Liver (tissue), 9 donors: ENCODE data around the gene SLC24A3. TPM values are rescaled to one million over a fixed set of nuclear protein-coding genes. Genes with fewer than 3 reads are reported as not detected.

Experiments used
- DNase-seq: peaks from one replicate; pipeline ENCODE4 v3.0.0-alpha.2; 2017; ENCODE audit warnings: low spot score
- H3K27ac ChIP-seq, 2 donors: one replicate each; pipeline ENCODE4 v1.7.0; 2013; ENCODE audit warnings: inconsistent platforms in 2 of 2, low read length in 2 of 2, control low read depth in 1 of 2, low read depth in 1 of 2, mild to moderate bottlenecking in 1 of 2
- H3K27me3 ChIP-seq, 4 donors: one replicate each; pipeline versions ENCODE4 v1.6.1 to v1.7.0; 2013; ENCODE audit warnings: low read length in 3 of 4, inconsistent platforms in 1 of 4, mild to moderate bottlenecking in 1 of 4, moderate library complexity in 1 of 4; ENCODE audit not compliant: control insufficient read depth in 4 of 4, insufficient read depth in 4 of 4
- H3K36me3 ChIP-seq, 4 donors: one replicate each; pipeline versions ENCODE4 v1.6.1 to v1.7.0; 2013; ENCODE audit warnings: low read length in 3 of 4, mild to moderate bottlenecking in 3 of 4, low read depth in 1 of 4, moderate library complexity in 1 of 4; ENCODE audit not compliant: control insufficient read depth in 4 of 4, insufficient read depth in 3 of 4
- H3K4me1 ChIP-seq, 4 donors: one replicate each; pipeline versions ENCODE4 v1.6.1 to v1.7.0; 2013; ENCODE audit warnings: low read length in 3 of 4, mild to moderate bottlenecking in 3 of 4, moderate library complexity in 1 of 4; ENCODE audit not compliant: control insufficient read depth in 4 of 4, insufficient read depth in 4 of 4
- H3K4me3 ChIP-seq, 3 donors: one replicate each; pipeline versions ENCODE4 v1.6.1 to v1.7.0; 2013; ENCODE audit warnings: low read length in 3 of 3, control low read depth in 1 of 3, low read depth in 1 of 3, mild to moderate bottlenecking in 1 of 3
- H3K9ac ChIP-seq, 2 donors: one replicate each; pipeline ENCODE4 v1.7.0; 2013; ENCODE audit warnings: low read length in 2 of 2, mild to moderate bottlenecking in 2 of 2, moderate library complexity in 2 of 2, control low read depth in 1 of 2, low read depth in 1 of 2
- H3K9me3 ChIP-seq, 4 donors: one replicate each; pipeline versions ENCODE4 v1.6.1 to v1.7.0; 2013; ENCODE audit warnings: low read length in 3 of 4; ENCODE audit not compliant: control insufficient read depth in 4 of 4
- EGR1 ChIP-seq, 2 donors: IDR thresholded peaks; 2 replicates each; pipeline ENCODE4 v1.6.1; 2016 to 2018; ENCODE audit warnings: antibody characterized with exemption in 2 of 2, low read depth in 2 of 2
- FOXA1 ChIP-seq: IDR thresholded peaks from 2 replicates; pipeline ENCODE4 v1.6.1; 2016; ENCODE audit warnings: antibody characterized with exemption
- FOXA2 ChIP-seq: IDR thresholded peaks from 2 replicates; pipeline ENCODE4 v1.6.1; 2016; ENCODE audit warnings: antibody characterized with exemption
- GABPA ChIP-seq, 2 donors: IDR thresholded peaks in 1 of 2; conservative IDR thresholded peaks in 1 of 2; 2 replicates each; pipeline ENCODE4 v1.6.1; 2016; ENCODE audit warnings: antibody characterized with exemption in 2 of 2, mild to moderate bottlenecking in 1 of 2, moderate library complexity in 1 of 2
- HNF4A ChIP-seq, 2 donors: conservative IDR thresholded peaks; 2 replicates each; pipeline ENCODE4 v1.6.1; 2016; ENCODE audit warnings: antibody characterized with exemption in 2 of 2, mild to moderate bottlenecking in 2 of 2
- HNF4G ChIP-seq: IDR thresholded peaks from 2 replicates; pipeline ENCODE4 v1.6.1; 2016; ENCODE audit warnings: antibody characterized with exemption
- JUND ChIP-seq, 2 donors: IDR thresholded peaks; 2 replicates each; pipeline ENCODE4 v1.6.1; 2016; ENCODE audit warnings: antibody characterized with exemption in 2 of 2
- NR2F2 ChIP-seq: IDR thresholded peaks from 2 replicates; pipeline ENCODE4 v1.6.1; 2016; ENCODE audit warnings: antibody characterized with exemption
- RAD21 ChIP-seq, 2 donors: IDR thresholded peaks; 2 replicates each; pipeline ENCODE4 v1.6.1; 2016; ENCODE audit warnings: antibody characterized with exemption in 2 of 2, mild to moderate bottlenecking in 2 of 2
- RXRA ChIP-seq, 2 donors: IDR thresholded peaks; 2 replicates each; pipeline ENCODE4 v1.6.1; 2017 to 2018; ENCODE audit warnings: antibody characterized with exemption in 2 of 2, mild to moderate bottlenecking in 1 of 2
- SP1 ChIP-seq: IDR thresholded peaks from 2 replicates; pipeline ENCODE4 v1.6.1; 2018; ENCODE audit warnings: antibody characterized with exemption, mild to moderate bottlenecking
- TAF1 ChIP-seq: conservative IDR thresholded peaks from 2 replicates; pipeline ENCODE4 v1.6.1; 2016; ENCODE audit warnings: antibody characterized with exemption, mild to moderate bottlenecking
- YY1 ChIP-seq: IDR thresholded peaks from 2 replicates; pipeline ENCODE4 v1.6.1; 2016; ENCODE audit warnings: antibody characterized with exemption, mild to moderate bottlenecking
- WGBS: extraction: QIAGEN DNeasy Blood & Tissue Kit; methylation state at CpG from one replicate; pipeline ENCODE4 v1.1.7; 2013; 5-methylcytosine and 5-hydroxymethylcytosine counted together
- polyA plus RNA-seq, 2 donors: library from polyadenylated mRNA; stranded (reverse) in 1 of 2; unstranded in 1 of 2; fragments of 200-250 nt in 1 of 2; fragments of >200 nt in 1 of 2; fragmentation: Nextera tagmentation in 1 of 2; extraction: Ambion mirVana in 1 of 2; gene quantifications; one replicate each; pipeline versions ENCODE4 v1.2.1 to v1.2.3, GENCODE V29; 2013 to 2015
- total RNA-seq, 2 donors: library from RNA; depleted of rRNA; stranded (reverse); fragments of >200 nt; gene quantifications; one replicate each; pipeline ENCODE4 v1.2.3, GENCODE V29; 2014
- TF ChIP-seq, protein P1 (sequence below): fragments of 150-350 bp; IDR thresholded peaks from 2 replicates; pipeline ENCODE4 v1.5.1; 2017; ENCODE audit warnings: improper control_type of control experiment, low read depth, low read length; ENCODE audit not compliant: missing input control
- TF ChIP-seq, protein P2 (sequence below): IDR thresholded peaks from 2 replicates; pipeline ENCODE4 v1.6.1; 2016; ENCODE audit warnings: antibody characterized with exemption, mild to moderate bottlenecking
- TF ChIP-seq, protein P3 (sequence below): IDR thresholded peaks from 2 replicates; pipeline ENCODE4 v1.6.1; 2016; ENCODE audit warnings: antibody characterized with exemption
- TF ChIP-seq, protein P4 (sequence below): IDR thresholded peaks from 2 replicates; pipeline ENCODE4 v1.6.1; 2016; ENCODE audit warnings: antibody characterized with exemption
- TF ChIP-seq, protein P5 (sequence below): IDR thresholded peaks from 2 replicates; pipeline ENCODE4 v1.6.1; 2016; ENCODE audit warnings: antibody characterized with exemption
- donor health status: healthy.
- donor health status: healthy.
- donor health status: healthy.
- donor health status: healthy.
- donor health status: healthy.

The SLC24A3 gene
- total and polyA plus RNA-seq, 4 donors, result 0.28 to 1.8 (median 0.46) TPM

DNA sequence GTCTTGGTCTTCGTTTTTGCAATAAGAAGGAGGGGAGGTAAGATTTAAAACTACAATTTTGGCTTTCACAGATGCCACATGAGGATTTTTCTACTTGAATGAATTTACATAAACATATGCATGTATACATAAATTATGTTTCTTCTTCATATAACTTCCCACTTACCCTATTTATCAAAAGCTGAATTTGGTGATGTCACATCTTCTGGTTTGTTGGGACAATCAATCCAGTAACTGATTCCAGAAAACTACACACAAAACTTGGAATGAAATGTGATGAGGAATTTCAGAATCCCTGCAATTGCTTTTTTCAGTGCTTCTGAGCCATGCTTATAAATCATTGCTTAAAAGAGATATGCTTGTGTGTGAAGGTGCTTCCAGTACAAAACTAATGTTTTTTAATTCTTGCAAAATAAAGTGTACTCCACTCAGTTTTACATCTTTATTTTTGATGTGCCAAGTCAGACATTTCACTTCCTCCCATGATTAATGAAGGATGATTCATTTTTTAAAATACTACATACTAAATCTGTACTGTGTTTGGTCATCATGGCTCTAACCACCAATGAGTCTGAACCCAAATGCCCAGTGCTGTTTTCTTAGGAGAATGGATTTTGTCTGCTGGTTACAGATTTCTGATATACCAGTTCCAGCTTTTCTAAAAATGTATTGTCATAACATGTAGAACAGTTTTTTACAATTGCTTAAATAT lies 513.5 kb downstream of the SLC24A3 start:
- Histone ChIP-seq H3K4me1 (no peaks in the 10 kb centered on the region), H3K27ac (no peak overlapping the region), H3K4me3 (no peak overlapping the region), H3K9ac (no peak overlapping the region), H3K36me3 (no peaks in the 10 kb centered on the region), H3K27me3 (no peaks in the 10 kb centered on the region), H3K9me3 (no peaks in the 10 kb centered on the region)
- WGBS, result 90% methylated on average over 1 of the region's 1 CpG
- no peak for DNase-seq
- TF ChIP-seq, protein P1, sequence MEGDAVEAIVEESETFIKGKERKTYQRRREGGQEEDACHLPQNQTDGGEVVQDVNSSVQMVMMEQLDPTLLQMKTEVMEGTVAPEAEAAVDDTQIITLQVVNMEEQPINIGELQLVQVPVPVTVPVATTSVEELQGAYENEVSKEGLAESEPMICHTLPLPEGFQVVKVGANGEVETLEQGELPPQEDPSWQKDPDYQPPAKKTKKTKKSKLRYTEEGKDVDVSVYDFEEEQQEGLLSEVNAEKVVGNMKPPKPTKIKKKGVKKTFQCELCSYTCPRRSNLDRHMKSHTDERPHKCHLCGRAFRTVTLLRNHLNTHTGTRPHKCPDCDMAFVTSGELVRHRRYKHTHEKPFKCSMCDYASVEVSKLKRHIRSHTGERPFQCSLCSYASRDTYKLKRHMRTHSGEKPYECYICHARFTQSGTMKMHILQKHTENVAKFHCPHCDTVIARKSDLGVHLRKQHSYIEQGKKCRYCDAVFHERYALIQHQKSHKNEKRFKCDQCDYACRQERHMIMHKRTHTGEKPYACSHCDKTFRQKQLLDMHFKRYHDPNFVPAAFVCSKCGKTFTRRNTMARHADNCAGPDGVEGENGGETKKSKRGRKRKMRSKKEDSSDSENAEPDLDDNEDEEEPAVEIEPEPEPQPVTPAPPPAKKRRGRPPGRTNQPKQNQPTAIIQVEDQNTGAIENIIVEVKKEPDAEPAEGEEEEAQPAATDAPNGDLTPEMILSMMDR, result no peak
- TF ChIP-seq SP1, result no peak
- TF ChIP-seq, protein P2, sequence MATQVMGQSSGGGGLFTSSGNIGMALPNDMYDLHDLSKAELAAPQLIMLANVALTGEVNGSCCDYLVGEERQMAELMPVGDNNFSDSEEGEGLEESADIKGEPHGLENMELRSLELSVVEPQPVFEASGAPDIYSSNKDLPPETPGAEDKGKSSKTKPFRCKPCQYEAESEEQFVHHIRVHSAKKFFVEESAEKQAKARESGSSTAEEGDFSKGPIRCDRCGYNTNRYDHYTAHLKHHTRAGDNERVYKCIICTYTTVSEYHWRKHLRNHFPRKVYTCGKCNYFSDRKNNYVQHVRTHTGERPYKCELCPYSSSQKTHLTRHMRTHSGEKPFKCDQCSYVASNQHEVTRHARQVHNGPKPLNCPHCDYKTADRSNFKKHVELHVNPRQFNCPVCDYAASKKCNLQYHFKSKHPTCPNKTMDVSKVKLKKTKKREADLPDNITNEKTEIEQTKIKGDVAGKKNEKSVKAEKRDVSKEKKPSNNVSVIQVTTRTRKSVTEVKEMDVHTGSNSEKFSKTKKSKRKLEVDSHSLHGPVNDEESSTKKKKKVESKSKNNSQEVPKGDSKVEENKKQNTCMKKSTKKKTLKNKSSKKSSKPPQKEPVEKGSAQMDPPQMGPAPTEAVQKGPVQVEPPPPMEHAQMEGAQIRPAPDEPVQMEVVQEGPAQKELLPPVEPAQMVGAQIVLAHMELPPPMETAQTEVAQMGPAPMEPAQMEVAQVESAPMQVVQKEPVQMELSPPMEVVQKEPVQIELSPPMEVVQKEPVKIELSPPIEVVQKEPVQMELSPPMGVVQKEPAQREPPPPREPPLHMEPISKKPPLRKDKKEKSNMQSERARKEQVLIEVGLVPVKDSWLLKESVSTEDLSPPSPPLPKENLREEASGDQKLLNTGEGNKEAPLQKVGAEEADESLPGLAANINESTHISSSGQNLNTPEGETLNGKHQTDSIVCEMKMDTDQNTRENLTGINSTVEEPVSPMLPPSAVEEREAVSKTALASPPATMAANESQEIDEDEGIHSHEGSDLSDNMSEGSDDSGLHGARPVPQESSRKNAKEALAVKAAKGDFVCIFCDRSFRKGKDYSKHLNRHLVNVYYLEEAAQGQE, result no peak
- no peak for TF ChIP-seq EGR1 (IDR thresholded peaks at IDR 0.05; ENCODE audit: low read depth in 2 of 2)
- TF ChIP-seq, protein P3, sequence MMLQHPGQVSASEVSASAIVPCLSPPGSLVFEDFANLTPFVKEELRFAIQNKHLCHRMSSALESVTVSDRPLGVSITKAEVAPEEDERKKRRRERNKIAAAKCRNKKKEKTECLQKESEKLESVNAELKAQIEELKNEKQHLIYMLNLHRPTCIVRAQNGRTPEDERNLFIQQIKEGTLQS, result no peak
- TF ChIP-seq FOXA2, result no peak
- TF ChIP-seq, protein P4, sequence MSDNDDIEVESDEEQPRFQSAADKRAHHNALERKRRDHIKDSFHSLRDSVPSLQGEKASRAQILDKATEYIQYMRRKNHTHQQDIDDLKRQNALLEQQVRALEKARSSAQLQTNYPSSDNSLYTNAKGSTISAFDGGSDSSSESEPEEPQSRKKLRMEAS, result no peak
- no peak for TF ChIP-seq GABPA (IDR thresholded peaks at IDR 0.05 in 1 of 2, conservative IDR thresholded peaks at IDR 0.05 in 1 of 2)
- no peak for TF ChIP-seq NR2F2
- TF ChIP-seq YY1, result no peak
- TF ChIP-seq, protein P5, sequence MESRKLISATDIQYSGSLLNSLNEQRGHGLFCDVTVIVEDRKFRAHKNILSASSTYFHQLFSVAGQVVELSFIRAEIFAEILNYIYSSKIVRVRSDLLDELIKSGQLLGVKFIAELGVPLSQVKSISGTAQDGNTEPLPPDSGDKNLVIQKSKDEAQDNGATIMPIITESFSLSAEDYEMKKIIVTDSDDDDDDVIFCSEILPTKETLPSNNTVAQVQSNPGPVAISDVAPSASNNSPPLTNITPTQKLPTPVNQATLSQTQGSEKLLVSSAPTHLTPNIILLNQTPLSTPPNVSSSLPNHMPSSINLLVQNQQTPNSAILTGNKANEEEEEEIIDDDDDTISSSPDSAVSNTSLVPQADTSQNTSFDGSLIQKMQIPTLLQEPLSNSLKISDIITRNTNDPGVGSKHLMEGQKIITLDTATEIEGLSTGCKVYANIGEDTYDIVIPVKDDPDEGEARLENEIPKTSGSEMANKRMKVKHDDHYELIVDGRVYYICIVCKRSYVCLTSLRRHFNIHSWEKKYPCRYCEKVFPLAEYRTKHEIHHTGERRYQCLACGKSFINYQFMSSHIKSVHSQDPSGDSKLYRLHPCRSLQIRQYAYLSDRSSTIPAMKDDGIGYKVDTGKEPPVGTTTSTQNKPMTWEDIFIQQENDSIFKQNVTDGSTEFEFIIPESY, result no peak
- no peak for TF ChIP-seq RAD21 (IDR thresholded peaks at IDR 0.05)
- TF ChIP-seq TAF1, result no peak
- TF ChIP-seq FOXA1, result no peak
- no peak for TF ChIP-seq RXRA (IDR thresholded peaks at IDR 0.05)
- no peak for TF ChIP-seq HNF4G
- TF ChIP-seq JUND (IDR thresholded peaks at IDR 0.05), result no peak
- no peak for TF ChIP-seq HNF4A (conservative IDR thresholded peaks at IDR 0.05)
